ENCODE results near the gene HOGA1. TPM values are rescaled to one million over a fixed set of nuclear protein-coding genes. Genes with fewer than 3 reads are reported as not detected.

The HOGA1 gene
- polyA plus RNA-seq, 1 of the 3 experiments (the other 2 are of a cell fraction): 2.9 TPM

- DNase-seq: no peak
- Histone ChIP-seq H3K9ac (no peak overlapping the region; the same call in 1 of the 2 replicates), H3K27me3 (ENCODE audit: insufficient read depth) (no peaks in the 10 kb centered on the region), H4K20me1 (ENCODE audit: insufficient read depth) (peaks cover 1% of the 10 kb centered on the region; the same call in 1 of the 2 replicates), H3K9me2 (no peaks in the 10 kb centered on the region), H3K4me2 (peak overlapping the region; percentile 17; the same call in 1 of the 2 replicates), H3K27ac (ENCODE audit: low read depth in 2 of 2, low read length in 1 of 2) (peak overlapping the region; percentile 67 to 100), H3F3A (replicated peaks; ENCODE audit: insufficient read depth) (peaks cover 24% of the 10 kb centered on the region), H3K36me3 (replicated peaks in 1 of 2; ENCODE audit: control insufficient read depth in 1 of 2, insufficient read depth in 2 of 2, low read length in 1 of 2) (no peaks in the 10 kb centered on the region), H3K4me1 (ENCODE audit: control insufficient read depth in 1 of 2, insufficient read depth in 2 of 2, low read depth in 1 of 2, low read length in 1 of 2) (peaks cover 16 to 47% of the 10 kb centered on the region in 2 experiments; a peak in 3 of 4 replicates), H3K4me3 (ENCODE audit: low read depth in 2 of 2, low read length in 1 of 2) (no peak overlapping the region), H2AFZ (ENCODE audit: low read depth) (no peak overlapping the region), H3K79me2 (ENCODE audit: insufficient read depth) (peaks cover 63% of the 10 kb centered on the region), H3K9me3 (no peaks in the 10 kb centered on the region)
- WGBS (ENCODE audit: low lambda C conversion rate): 17% methylated on average over 4 of the region's 4 CpGs
- TF ChIP-seq RXRA (IDR thresholded peaks at IDR 0.05; ENCODE audit: borderline replicate concordance, low read depth): no peak
- TF ChIP-seq SMC3 (IDR thresholded peaks at IDR 0.05; ENCODE audit: low read depth, low read length): no peak
- TF ChIP-seq EZH2phosphoT487 (IDR thresholded peaks at IDR 0.05; ENCODE audit: borderline replicate concordance, low read depth): no peak
- no peak for TF ChIP-seq NFIC (IDR thresholded peaks at IDR 0.05; ENCODE audit: borderline replicate concordance)
- TF ChIP-seq MEF2A (IDR thresholded peaks at IDR 0.05; ENCODE audit: borderline replicate concordance, low read depth): no peak
- TF ChIP-seq, protein P1, sequence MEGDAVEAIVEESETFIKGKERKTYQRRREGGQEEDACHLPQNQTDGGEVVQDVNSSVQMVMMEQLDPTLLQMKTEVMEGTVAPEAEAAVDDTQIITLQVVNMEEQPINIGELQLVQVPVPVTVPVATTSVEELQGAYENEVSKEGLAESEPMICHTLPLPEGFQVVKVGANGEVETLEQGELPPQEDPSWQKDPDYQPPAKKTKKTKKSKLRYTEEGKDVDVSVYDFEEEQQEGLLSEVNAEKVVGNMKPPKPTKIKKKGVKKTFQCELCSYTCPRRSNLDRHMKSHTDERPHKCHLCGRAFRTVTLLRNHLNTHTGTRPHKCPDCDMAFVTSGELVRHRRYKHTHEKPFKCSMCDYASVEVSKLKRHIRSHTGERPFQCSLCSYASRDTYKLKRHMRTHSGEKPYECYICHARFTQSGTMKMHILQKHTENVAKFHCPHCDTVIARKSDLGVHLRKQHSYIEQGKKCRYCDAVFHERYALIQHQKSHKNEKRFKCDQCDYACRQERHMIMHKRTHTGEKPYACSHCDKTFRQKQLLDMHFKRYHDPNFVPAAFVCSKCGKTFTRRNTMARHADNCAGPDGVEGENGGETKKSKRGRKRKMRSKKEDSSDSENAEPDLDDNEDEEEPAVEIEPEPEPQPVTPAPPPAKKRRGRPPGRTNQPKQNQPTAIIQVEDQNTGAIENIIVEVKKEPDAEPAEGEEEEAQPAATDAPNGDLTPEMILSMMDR (IDR thresholded peaks at IDR 0.05): no peak
- no peak for TF ChIP-seq TCF12 (IDR thresholded peaks at IDR 0.05)
- TF ChIP-seq TEAD4 (IDR thresholded peaks at IDR 0.05; ENCODE audit: borderline replicate concordance, insufficient read depth): no peak
- TF ChIP-seq EP300 (IDR thresholded peaks at IDR 0.05; ENCODE audit: borderline replicate concordance in 1 of 2, low read depth in 1 of 2, low read length in 1 of 2): no peak
- no peak for TF ChIP-seq FOXM1 (IDR thresholded peaks at IDR 0.05; ENCODE audit: low read depth)
- no peak for TF ChIP-seq MXI1 (IDR thresholded peaks at IDR 0.05; ENCODE audit: low read depth, low read length)
- no peak for TF ChIP-seq YY1 (IDR thresholded peaks at IDR 0.05; ENCODE audit: low read depth)
- TF ChIP-seq POLR2AphosphoS5 (IDR thresholded peaks at IDR 0.05; ENCODE audit: low read depth, low read length): no peak
- no peak for TF ChIP-seq REST (IDR thresholded peaks at IDR 0.05; ENCODE audit: low read depth, low read length)
- POLR2A ChIA-PET: no interaction called here
- CTCF ChIA-PET: interaction anchor here (0.6 to 8.6 kb wide), 3 partner anchors 10 to 74 kb away, joined by 3 to 61 read pairs (median 6); no protein-coding TSS in a partner anchor
Measured at GRCh38 chr10:97538411-97538810, 45.8 kb upstream of the HOGA1 start.
